Renal pelvis (tissue), 12 donors: ENCODE measurements around the gene PRF1. TPM values are rescaled to one million over a fixed set of nuclear protein-coding genes. Genes with fewer than 3 reads are reported as not detected.
"Not testable (repeated sequence)": the region's sequence is repeated elsewhere in the genome, so short reads cannot be mapped to it uniquely, and the experiment has no call there.

ENCODE experiments used
- DNase-seq: peaks from one replicate; pipeline ENCODE4 v3.0.0-alpha.2; 2013
- long read RNA-seq, 16 experiments: transcript quantifications; one replicate each; lab custom pipeline, GENCODE V29; 2026
- polyA plus RNA-seq, 3 donors: library from polyadenylated mRNA; unstranded; fragments of 120-200 nt; gene quantifications; one replicate each; pipeline ENCODE4 v1.2.1, GENCODE V29; 2013; ENCODE audit not compliant: insufficient read length in 3 of 3

The PRF1 gene
- polyA plus RNA-seq: under 1 TPM; 0.40 to 0.45 (median 0.41) TPM
- long read RNA-seq, donor 1: 0 reads
- long read RNA-seq, donor 2: 0 reads
- long read RNA-seq, donor 3: 0 reads
- long read RNA-seq, donor 4, partial matches to known transcripts: 0 of 2 reads
- long read RNA-seq, donor 4, other reads (novel, unspliced or antisense): 0 of 2 reads
- long read RNA-seq, donor 5: 0 reads
- long read RNA-seq, donor 6: 0 reads
- long read RNA-seq, donor 7: 0 reads
- long read RNA-seq, donor 8: 0 reads
- long read RNA-seq, donor 9: 0 reads
- long read RNA-seq, donor 10: 0 reads
- long read RNA-seq, donor 11: 0 reads
- long read RNA-seq, donor 12, partial matches to known transcripts: 0 of 1 reads
- long read RNA-seq, donor 12, other reads (novel, unspliced or antisense): 0 of 1 reads
- long read RNA-seq, donor 13: 0 reads
- long read RNA-seq, donor 14: 0 reads
- long read RNA-seq, donor 15: 0 reads
- long read RNA-seq, donor 16: 0 reads

GRCh38 chr10:70602665-70603448 lies at the start of gene PRF1:
Gene PRF1 (minus strand): TSS chr10:70602741. CDS start chr10:70600902, 1,839 bp downstream.
- no peak for DNase-seq

- DNase-seq: no peak
These were observed 49.1 kb upstream of the PRF1 start for GRCh38 chr10:70651661-70652060.

- no peak for DNase-seq
These were observed 48.2 kb upstream of the PRF1 start for GRCh38 chr10:70650718-70651117.

GRCh38 chr10:70650104-70650503 lies 47.6 kb upstream of the PRF1 start:
- DNase-seq: no peak

GRCh38 chr10:70649526-70649925 lies 47.0 kb upstream of the PRF1 start:
- DNase-seq: no peak

- DNase-seq: no peak
These were observed 45.9 kb upstream of the PRF1 start for GRCh38 chr10:70648427-70648826.

GRCh38 chr10:70647086-70647485 lies 44.5 kb upstream of the PRF1 start:
- no peak for DNase-seq

- DNase-seq: not testable (repeated sequence)
These were observed 42.4 kb upstream of the PRF1 start for GRCh38 chr10:70644959-70645358.

- not testable (repeated sequence) for DNase-seq
These were observed 40.7 kb upstream of the PRF1 start for GRCh38 chr10:70643272-70643671.

GRCh38 chr10:70639640-70640383 lies 37.3 kb upstream of the PRF1 start:
- DNase-seq: not testable (repeated sequence)

- not testable (repeated sequence) for DNase-seq
These were observed 32.0 kb upstream of the PRF1 start for GRCh38 chr10:70634515-70634914.

- DNase-seq: no peak
These were observed 31.5 kb upstream of the PRF1 start for GRCh38 chr10:70634011-70634410.

GRCh38 chr10:70631735-70632134 lies 29.2 kb upstream of the PRF1 start:
- not testable (repeated sequence) for DNase-seq

- DNase-seq: no peak
These were observed 26.8 kb upstream of the PRF1 start for GRCh38 chr10:70629338-70629737.

- no peak for DNase-seq
These were observed 23.5 kb upstream of the PRF1 start for GRCh38 chr10:70626056-70626455.

- no peak for DNase-seq
These were observed 20.7 kb upstream of the PRF1 start for GRCh38 chr10:70622981-70623844.

- no peak for DNase-seq
These were observed 20.0 kb upstream of the PRF1 start for GRCh38 chr10:70622541-70622940.

GRCh38 chr10:70621503-70622078 lies 19.1 kb upstream of the PRF1 start:
- no peak for DNase-seq

- no peak for DNase-seq
These were observed 17.4 kb upstream of the PRF1 start for GRCh38 chr10:70620020-70620289.

GRCh38 chr10:70619271-70620019 lies 16.9 kb upstream of the PRF1 start:
- no peak for DNase-seq
